Loucy (cell line): Measurements from ENCODE around the gene TPD52L1.

ENCODE experiments used
- H2AFZ ChIP-seq: fragments of 200-600 bp; sonication (generic); 2 replicates; pipeline ENCODE4 v1.6.0; 2016; ENCODE audit warnings: antibody characterized with exemption, mild to moderate bottlenecking, low read length, moderate library complexity
- H3F3A ChIP-seq: fragments of 200-600 bp; 2 replicates; pipeline ENCODE4 v1.6.0; 2016; ENCODE audit warnings: antibody characterized with exemption, low read depth, mild to moderate bottlenecking
- H3K27me3 ChIP-seq: fragments of 200-600 bp; sonication (generic); 2 replicates; pipeline ENCODE4 v1.6.1; 2014; ENCODE audit warnings: low read length, mild to moderate bottlenecking; ENCODE audit not compliant: insufficient read depth, poor library complexity, severe bottlenecking
- H3K36me3 ChIP-seq: fragments of 200-600 bp; sonication (generic); 2 replicates; pipeline ENCODE4 v1.6.1; 2016; ENCODE audit warnings: low read length; ENCODE audit not compliant: insufficient read depth
- H3K4me1 ChIP-seq: fragments of 200-600 bp; sonication (generic); 2 replicates; pipeline ENCODE4 v1.5.1; 2014; ENCODE audit warnings: low read length, mild to moderate bottlenecking; ENCODE audit not compliant: insufficient read depth, poor library complexity, severe bottlenecking
- H3K4me2 ChIP-seq: fragments of 200-600 bp; sonication (generic); 2 replicates; pipeline ENCODE4 v1.6.0; 2014; ENCODE audit warnings: antibody characterized with exemption, low read length, low read depth, mild to moderate bottlenecking; ENCODE audit not compliant: poor library complexity, severe bottlenecking
- H3K4me3 ChIP-seq: fragments of 200-600 bp; sonication (generic); 2 replicates; pipeline ENCODE4 v1.5.1; 2014; ENCODE audit warnings: low read length, mild to moderate bottlenecking, mixed read lengths; ENCODE audit not compliant: poor library complexity, severe bottlenecking
- H3K79me2 ChIP-seq: fragments of 200-600 bp; sonication (generic); 2 replicates; pipeline ENCODE4 v1.6.1; 2014; ENCODE audit warnings: low read length; ENCODE audit not compliant: insufficient read depth
- H3K9ac ChIP-seq: fragments of 200-600 bp; sonication (generic); 2 replicates; pipeline ENCODE4 v1.6.0; 2014; ENCODE audit warnings: mild to moderate bottlenecking, low read depth, low read length, moderate library complexity; ENCODE audit not compliant: poor library complexity, severe bottlenecking
- H3K9me2 ChIP-seq: fragments of 200-600 bp; sonication (generic); replicated peaks from 2 replicates; pipeline ENCODE4 v1.6.1; 2016; ENCODE audit warnings: low read depth, low read length, mixed read lengths
- H3K9me3 ChIP-seq: fragments of 200-600 bp; sonication (generic); 2 replicates; pipeline ENCODE4 v1.6.1; 2014; ENCODE audit warnings: mild to moderate bottlenecking, antibody characterized with exemption, low read length, low read depth; ENCODE audit not compliant: insufficient read depth
- H4K20me1 ChIP-seq: fragments of 200-600 bp; sonication (generic); 2 replicates; pipeline ENCODE4 v1.6.0; 2014; ENCODE audit warnings: antibody characterized with exemption, low read length, mild to moderate bottlenecking; ENCODE audit not compliant: insufficient read depth, poor library complexity, severe bottlenecking
- EZH2phosphoT487 ChIP-seq: fragments of 200-600 bp; IDR thresholded peaks from 2 replicates; pipeline ENCODE4 v1.6.1; 2018; ENCODE audit warnings: antibody characterized with exemption, mild to moderate bottlenecking, moderate library complexity, borderline replicate concordance
- TF ChIP-seq, protein P1 (sequence below): fragments of 200-600 bp; sonication (generic); conservative IDR thresholded peaks from 2 replicates; pipeline ENCODE4 v1.5.1; 2014; ENCODE audit warnings: mild to moderate bottlenecking, antibody characterized with exemption, low read length

TPD52L1 gene

DNA sequence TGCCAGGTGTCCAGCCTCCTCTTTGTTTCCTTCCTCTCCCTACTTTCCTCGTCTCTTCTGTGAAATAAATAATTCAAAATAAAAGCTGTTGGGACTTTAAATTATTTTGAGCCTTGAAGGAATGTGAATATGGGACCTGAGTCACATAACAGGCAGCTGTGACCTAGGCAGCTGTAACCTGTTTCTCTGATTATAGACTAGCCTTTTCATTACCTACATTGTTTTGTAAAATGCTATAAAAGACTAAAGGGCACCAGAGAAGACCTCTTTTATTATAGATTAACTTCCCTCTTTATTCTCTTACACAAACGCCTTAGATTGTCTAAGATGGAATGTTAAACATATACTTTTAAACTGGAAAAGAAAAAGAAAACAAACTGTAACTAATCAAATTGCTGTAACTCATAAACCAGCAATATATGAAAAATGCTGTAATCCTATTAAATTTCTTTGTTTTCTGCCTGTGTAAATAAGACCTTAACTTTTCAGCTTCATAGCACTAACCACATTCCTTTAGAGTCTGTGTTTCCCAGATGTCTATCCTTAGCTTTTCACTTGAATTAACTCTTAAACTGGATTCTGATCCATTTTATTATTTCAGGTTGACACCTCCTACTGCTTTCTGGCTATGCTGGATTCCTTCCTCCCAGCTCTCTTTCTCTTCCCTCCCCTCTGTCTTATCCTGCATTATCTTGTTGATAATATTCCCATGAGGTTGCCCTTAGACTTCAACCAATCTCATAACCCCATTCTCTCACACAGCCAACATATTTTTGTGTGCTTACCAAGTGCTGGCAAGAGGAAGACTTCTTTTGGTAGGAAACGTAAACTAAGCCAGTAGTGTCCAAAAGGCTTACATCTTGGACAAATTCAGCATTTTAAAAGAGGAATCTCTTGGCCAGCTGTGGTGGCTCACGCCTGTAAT lies 69.2 kb downstream of the TPD52L1 start:
- no peaks in the 10 kb centered on the region for H3F3A ChIP-seq
- H3K4me2 ChIP-seq: no peak overlapping the region
- TF ChIP-seq, protein P1, sequence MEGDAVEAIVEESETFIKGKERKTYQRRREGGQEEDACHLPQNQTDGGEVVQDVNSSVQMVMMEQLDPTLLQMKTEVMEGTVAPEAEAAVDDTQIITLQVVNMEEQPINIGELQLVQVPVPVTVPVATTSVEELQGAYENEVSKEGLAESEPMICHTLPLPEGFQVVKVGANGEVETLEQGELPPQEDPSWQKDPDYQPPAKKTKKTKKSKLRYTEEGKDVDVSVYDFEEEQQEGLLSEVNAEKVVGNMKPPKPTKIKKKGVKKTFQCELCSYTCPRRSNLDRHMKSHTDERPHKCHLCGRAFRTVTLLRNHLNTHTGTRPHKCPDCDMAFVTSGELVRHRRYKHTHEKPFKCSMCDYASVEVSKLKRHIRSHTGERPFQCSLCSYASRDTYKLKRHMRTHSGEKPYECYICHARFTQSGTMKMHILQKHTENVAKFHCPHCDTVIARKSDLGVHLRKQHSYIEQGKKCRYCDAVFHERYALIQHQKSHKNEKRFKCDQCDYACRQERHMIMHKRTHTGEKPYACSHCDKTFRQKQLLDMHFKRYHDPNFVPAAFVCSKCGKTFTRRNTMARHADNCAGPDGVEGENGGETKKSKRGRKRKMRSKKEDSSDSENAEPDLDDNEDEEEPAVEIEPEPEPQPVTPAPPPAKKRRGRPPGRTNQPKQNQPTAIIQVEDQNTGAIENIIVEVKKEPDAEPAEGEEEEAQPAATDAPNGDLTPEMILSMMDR: no peak
- TF ChIP-seq EZH2phosphoT487: no peak
- no peak overlapping the region for H3K4me3 ChIP-seq
- no peaks in the 10 kb centered on the region for H3K4me1 ChIP-seq
- H2AFZ ChIP-seq: no peak overlapping the region
- no peaks in the 10 kb centered on the region for H3K9me3 ChIP-seq
- H3K27me3 ChIP-seq: no peaks in the 10 kb centered on the region
- H4K20me1 ChIP-seq: no peaks in the 10 kb centered on the region
- H3K36me3 ChIP-seq: no peaks in the 10 kb centered on the region
- no peak overlapping the region for H3K9ac ChIP-seq
- no peaks in the 10 kb centered on the region for H3K9me2 ChIP-seq
- no peaks in the 10 kb centered on the region for H3K79me2 ChIP-seq

DNA sequence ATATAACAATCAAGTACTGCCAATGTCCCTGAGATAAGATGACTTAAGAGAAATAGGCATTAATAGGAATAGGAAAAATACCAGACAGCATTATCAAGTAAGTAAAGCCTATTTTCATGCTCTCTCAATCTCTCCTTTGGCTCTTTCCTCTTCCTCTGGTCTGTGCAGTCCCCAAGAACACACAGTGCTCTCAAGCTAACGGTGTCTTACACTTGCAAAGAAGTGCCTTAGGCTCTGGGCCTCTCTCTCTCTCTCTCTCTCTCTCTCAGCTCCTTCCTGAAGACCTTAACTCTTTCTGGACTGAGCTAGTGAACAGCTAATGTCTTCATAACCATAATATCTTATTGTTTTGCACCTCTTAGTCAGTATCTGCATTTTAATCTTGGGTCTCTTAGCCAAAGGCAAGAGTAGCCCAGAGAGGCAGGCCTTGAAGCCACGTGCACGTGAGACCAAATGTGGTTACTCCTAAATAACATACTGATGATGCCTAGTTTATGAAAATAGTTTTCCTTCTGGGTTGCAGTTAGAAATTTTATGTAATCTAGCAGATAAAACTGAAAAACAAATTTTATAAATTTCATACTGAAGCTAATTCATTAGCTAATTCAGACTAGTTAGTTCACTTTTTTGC lies 70.8 kb downstream of the TPD52L1 start:
- no peaks in the 10 kb centered on the region for H3K36me3 ChIP-seq
- H3K79me2 ChIP-seq: no peaks in the 10 kb centered on the region
- no peaks in the 10 kb centered on the region for H3K9me3 ChIP-seq
- H2AFZ ChIP-seq: no peak overlapping the region; the same call in 1 of the 2 replicates
- no peak for TF ChIP-seq EZH2phosphoT487
- TF ChIP-seq, protein P1: no peak
- no peaks in the 10 kb centered on the region for H3F3A ChIP-seq
- H3K27me3 ChIP-seq: no peaks in the 10 kb centered on the region
- no peaks in the 10 kb centered on the region for H3K4me1 ChIP-seq
- H3K9me2 ChIP-seq: no peaks in the 10 kb centered on the region
- H3K9ac ChIP-seq: no peak overlapping the region
- no peak overlapping the region for H3K4me2 ChIP-seq
- H3K4me3 ChIP-seq: no peak overlapping the region
- no peaks in the 10 kb centered on the region for H4K20me1 ChIP-seq

DNA sequence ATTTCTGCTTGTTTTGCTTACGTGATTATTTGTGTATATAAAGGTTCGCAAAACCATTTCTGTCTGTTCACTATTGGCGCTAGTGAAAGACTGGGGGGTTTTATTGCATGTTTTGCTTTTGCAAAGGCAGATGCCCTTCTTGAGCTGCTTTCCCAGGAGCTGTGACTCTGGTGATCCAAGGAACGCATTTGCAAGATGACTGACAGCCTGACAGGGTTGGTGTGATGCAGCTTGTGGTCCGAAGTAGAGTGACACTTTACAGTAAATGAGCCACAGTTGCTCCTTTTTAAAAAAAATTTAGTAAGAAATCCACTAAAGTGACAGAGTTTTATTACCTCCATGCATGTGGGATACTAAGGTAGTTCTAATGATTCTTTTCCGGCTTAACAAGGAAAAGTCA lies 73.7 kb downstream of the TPD52L1 start:
- no peaks in the 10 kb centered on the region for H3K9me2 ChIP-seq
- no peaks in the 10 kb centered on the region for H3K79me2 ChIP-seq
- no peak overlapping the region for H3K4me2 ChIP-seq
- TF ChIP-seq, protein P1: no peak
- no peak for TF ChIP-seq EZH2phosphoT487
- no peaks in the 10 kb centered on the region for H3F3A ChIP-seq
- no peak overlapping the region for H3K4me3 ChIP-seq
- H4K20me1 ChIP-seq: no peaks in the 10 kb centered on the region
- H3K9ac ChIP-seq: no peak overlapping the region
- no peaks in the 10 kb centered on the region for H3K27me3 ChIP-seq
- H3K9me3 ChIP-seq: no peaks in the 10 kb centered on the region
- H2AFZ ChIP-seq: no peak overlapping the region
- H3K36me3 ChIP-seq: no peaks in the 10 kb centered on the region
- H3K4me1 ChIP-seq: no peaks in the 10 kb centered on the region
